Kidney (tissue), 14 donors: ENCODE measurements around the gene MSI2. TPM values are rescaled to one million over a fixed set of nuclear protein-coding genes. Genes with fewer than 3 reads are reported as not detected.

Source experiments
- DNase-seq, 5 donors: peaks; one replicate each; pipeline ENCODE4 v3.0.0-alpha.2; 2013 to 2020
- FAIRE-seq: peaks from 2 replicates; lab custom pipeline; 2012; peaks lifted over from hg19 to GRCh38; lab: Jason Lieb, UNC
- H3K27ac ChIP-seq, 2 donors: one replicate each; pipeline ENCODE4 v1.7.0; 2013; ENCODE audit warnings: low read depth in 2 of 2, low read length in 2 of 2, inconsistent platforms in 1 of 2
- H3K27me3 ChIP-seq: one replicate; pipeline ENCODE4 v1.7.1; 2013; ENCODE audit warnings: low read length, inconsistent platforms; ENCODE audit not compliant: control insufficient read depth, insufficient read depth
- H3K36me3 ChIP-seq, 3 donors: one replicate each; pipeline versions ENCODE4 v1.7.0 to v1.7.1; 2013; ENCODE audit warnings: low read length in 3 of 3, control low read depth in 1 of 3, inconsistent platforms in 1 of 3; ENCODE audit not compliant: insufficient read depth in 3 of 3, control insufficient read depth in 2 of 3
- H3K4me1 ChIP-seq, 3 donors: one replicate each; pipeline versions ENCODE4 v1.7.0 to v1.7.1; 2013; ENCODE audit warnings: low read length in 3 of 3, inconsistent platforms in 1 of 3, low read depth in 1 of 3; ENCODE audit not compliant: control insufficient read depth in 2 of 3, insufficient read depth in 2 of 3
- H3K4me3 ChIP-seq, 3 donors: one replicate each; pipeline versions ENCODE4 v1.7.0 to v1.8.1; 2013; ENCODE audit warnings: low read length in 3 of 3, control low read depth in 1 of 3, inconsistent platforms in 1 of 3
- H3K9ac ChIP-seq, 3 donors: one replicate each; pipeline versions ENCODE4 v1.7.0 to v1.7.1; 2013; ENCODE audit warnings: low read length in 3 of 3, control low read depth in 1 of 3, inconsistent platforms in 1 of 3
- H3K9me3 ChIP-seq, 3 donors: one replicate each; pipeline versions ENCODE4 v1.7.0 to v1.7.1; 2013; ENCODE audit warnings: low read length in 3 of 3, control low read depth in 1 of 3, inconsistent platforms in 1 of 3; ENCODE audit not compliant: control insufficient read depth in 2 of 3, insufficient read depth in 1 of 3
- CTCF ChIP-seq: IDR thresholded peaks from 3 replicates; pipeline ENCODE4 v1.5.1; 2012; ENCODE audit warnings: mild to moderate bottlenecking, moderate library complexity, borderline replicate concordance; ENCODE audit not compliant: insufficient read depth; ENCODE audit errors: extremely low read depth
- intact Hi-C: fragments of 100-400 bp; cut with DNase I; formaldehyde crosslinking; loops from one replicate; pipeline ENCODE4 v1.11.1; 2022
- polyA plus RNA-seq: library from polyadenylated mRNA; stranded (reverse); fragments of 350-450 nt; fragmentation: Illumina TruSeq; extraction: RNeasy Lipid Tissue Mini Kit (QIAGEN cat#74804); gene quantifications from one replicate; pipeline ENCODE4 v1.2.3, GENCODE V29; 2014; ENCODE audit warnings: low read depth, low replicate concordance; ENCODE audit not compliant: insufficient read depth
- total RNA-seq: library from RNA; stranded (reverse); fragmentation: NEBNext Ultra II Directional; extraction: Animal tissue kit (Norgen Biotek cat#: 25700); gene quantifications from one replicate; pipeline ENCODE4 v1.2.1, GENCODE V29; 2021
- donor health status: control.
- donor health status: control.
- donor health status: control.
- donor health status: control.
- donor health status: control.
- donor health status: DM: yes; HTN: yes; CAD: no.
- donor health status: Normal renal cell carcinoma (clear cell type).

The MSI2 gene
- total and polyA plus RNA-seq, 2 donors from 2014 or later = 69.2 to 151 TPM

GRCh38 chr17:57423541-57423940, 167.2 kb downstream of the MSI2 start:
- no peak for DNase-seq
- H3K9ac ChIP-seq = no peak overlapping the region
- H3K4me1 ChIP-seq = peaks cover 0 to 7% (median 4%) of the 10 kb centered on the region in 3 donors
- no peak for FAIRE-seq
- H3K27ac ChIP-seq = no peak overlapping the region
- no peak for TF ChIP-seq CTCF
- H3K4me3 ChIP-seq = no peak overlapping the region
- intact Hi-C loops = no loop called here
- no peaks in the 10 kb centered on the region for H3K36me3 ChIP-seq
- no peaks in the 10 kb centered on the region for H3K9me3 ChIP-seq
- no peaks in the 10 kb centered on the region for H3K27me3 ChIP-seq

GRCh38 chr17:57424273-57424672, 167.9 kb downstream of the MSI2 start:
- Histone ChIP-seq H3K9me3 (no peaks in the 10 kb centered on the region), H3K9ac (no peak overlapping the region), H3K27ac (peak overlapping the region in 1 of 2 donors; percentile 28), H3K27me3 (no peaks in the 10 kb centered on the region), H3K36me3 (no peaks in the 10 kb centered on the region), H3K4me3 (no peak overlapping the region), H3K4me1 (peaks cover 0 to 6% (median 4%) of the 10 kb centered on the region in 3 donors)
- intact Hi-C loops = no loop called here
- FAIRE-seq = no peak
- TF ChIP-seq CTCF = no peak
- DNase-seq = no peak

GRCh38 chr17:57424777-57425188, 168.5 kb downstream of the MSI2 start:
- Histone ChIP-seq H3K9me3 (no peaks in the 10 kb centered on the region), H3K36me3 (no peaks in the 10 kb centered on the region), H3K27me3 (no peaks in the 10 kb centered on the region), H3K4me1 (peaks cover 0 to 6% (median 4%) of the 10 kb centered on the region in 3 donors), H3K4me3 (no peak overlapping the region), H3K9ac (no peak overlapping the region), H3K27ac (peak overlapping the region in 1 of 2 donors; percentile 28)
- no peak for TF ChIP-seq CTCF
- peak in 3 of 5 donors; percentile 62 to 69 (median 63) for DNase-seq
- no peak for FAIRE-seq
- intact Hi-C loops = no loop called here

- TF ChIP-seq CTCF = no peak
- intact Hi-C loops = no loop called here
- Histone ChIP-seq H3K4me1 (peaks cover 0 to 6% (median 4%) of the 10 kb centered on the region in 3 donors), H3K27me3 (no peaks in the 10 kb centered on the region), H3K4me3 (no peak overlapping the region), H3K9ac (no peak overlapping the region), H3K27ac (no peak overlapping the region), H3K9me3 (no peaks in the 10 kb centered on the region), H3K36me3 (no peaks in the 10 kb centered on the region)
- FAIRE-seq = no peak
- no peak for DNase-seq
Observed at GRCh38 chr17:57425431-57425830, 169.1 kb downstream of the MSI2 start.
